Measurements from ENCODE around the gene FASTK. TPM values are rescaled to one million over a fixed set of nuclear protein-coding genes. Genes with fewer than 3 reads are reported as not detected.

Gene FASTK
- polyA plus RNA-seq, 1 experiment = 89.9 TPM

- ChIA-PET POLR2A (interaction anchor here (0.6 to 0.7 kb wide), 2 partner anchors 81 to 1255 kb away, joined by 3 to 4 read pairs; partner anchors contain the start of gene ABCB8), CTCF (interaction anchor here (0.8 to 8.6 kb wide), 11 partner anchors 9 to 147 kb away, joined by 3 to 143 read pairs (median 7); partner anchors contain the start of genes ABCB8, AGAP3 and SLC4A2)
- H3K4me3 ChIP-seq (ENCODE audit: low read depth, low read length) = no peak overlapping the region
- DNase-seq (ENCODE audit: low read depth) = no peak
- no peaks in the 10 kb centered on the region for H3K27me3 ChIP-seq (ENCODE audit: control insufficient read depth, insufficient read depth, low read length)
- TF ChIP-seq CTCF (IDR thresholded peaks at IDR 0.05; ENCODE audit: insufficient read depth, low read depth, low read length) = no peak
- H3K36me3 ChIP-seq (ENCODE audit: control insufficient read depth, insufficient read depth, low read length) = peaks cover 1% of the 10 kb centered on the region; the same call in 1 of the 2 replicates
These were observed 28.8 kb upstream of the FASTK start for GRCh38 chr7:151109094-151110048.

GRCh38 chr7:151107882-151108281 is 27.3 kb upstream of the FASTK start:
- CTCF ChIA-PET = interaction anchor here (1.1 to 8.6 kb wide), 5 partner anchors 16 to 145 kb away, joined by 3 to 143 read pairs (median 11); partner anchors contain the start of gene AGAP3

GRCh38 chr7:151104411-151105235 is 24.0 kb upstream of the FASTK start:
- POLR2A ChIA-PET = interaction anchor here (0.6 kb wide), 1 partner anchor 23 kb away, joined by 3 read pairs; no protein-coding TSS in a partner anchor
- no peak for TF ChIP-seq CTCF (IDR thresholded peaks at IDR 0.05; ENCODE audit: insufficient read depth, low read depth, low read length)
- no peaks in the 10 kb centered on the region for H3K27me3 ChIP-seq (ENCODE audit: control insufficient read depth, insufficient read depth, low read length)
- no peaks in the 10 kb centered on the region; the same call in 1 of the 2 replicates for H3K36me3 ChIP-seq (ENCODE audit: control insufficient read depth, insufficient read depth, low read length)
- DNase-seq (ENCODE audit: low read depth) = peak; percentile 73
- CTCF ChIA-PET = interaction anchor here (0.7 to 3.2 kb wide), 6 partner anchors 9 to 86 kb away, joined by 3 to 16 read pairs (median 4); no protein-coding TSS in a partner anchor
- no peak overlapping the region for H3K4me3 ChIP-seq (ENCODE audit: low read depth, low read length)

More at GRCh38 chr7:151107882-151108281, 27.3 kb upstream of the FASTK start:
- POLR2A ChIA-PET = no interaction called here
- TF ChIP-seq CTCF (IDR thresholded peaks at IDR 0.05; ENCODE audit: insufficient read depth, low read depth, low read length) = no peak
- Histone ChIP-seq H3K27me3 (ENCODE audit: control insufficient read depth, insufficient read depth, low read length) (no peaks in the 10 kb centered on the region), H3K4me3 (ENCODE audit: low read depth, low read length) (no peak overlapping the region), H3K36me3 (ENCODE audit: control insufficient read depth, insufficient read depth, low read length) (no peaks in the 10 kb centered on the region; the same call in 1 of the 2 replicates)
- no peak for DNase-seq (ENCODE audit: low read depth)

GRCh38 chr7:151103973-151104372 is 23.4 kb upstream of the FASTK start:
- Histone ChIP-seq H3K4me3 (ENCODE audit: low read depth, low read length) (no peak overlapping the region), H3K36me3 (ENCODE audit: control insufficient read depth, insufficient read depth, low read length) (no peaks in the 10 kb centered on the region; the same call in 1 of the 2 replicates), H3K27me3 (ENCODE audit: control insufficient read depth, insufficient read depth, low read length) (no peaks in the 10 kb centered on the region)
- no peak for DNase-seq (ENCODE audit: low read depth)
- POLR2A ChIA-PET = no interaction called here
- TF ChIP-seq CTCF (IDR thresholded peaks at IDR 0.05; ENCODE audit: insufficient read depth, low read depth, low read length) = no peak
- CTCF ChIA-PET = interaction anchor here (0.7 to 3.2 kb wide), 6 partner anchors 8 to 85 kb away, joined by 3 to 16 read pairs (median 4); partner anchors contain the start of gene CDK5
